Activated T-helper 1 cell treated with anti-CD3 and anti-CD28 coated beads, Interleukin-2, amount 50 U/mL, for 16 hours (primary cell): ENCODE measurements around the gene EFR3B.
A peak's percentile ranks its signal among the peaks of the same experiment; 100 is the strongest.
"Not testable (repeated sequence)": the region's sequence is repeated elsewhere in the genome, so short reads cannot be mapped to it uniquely, and the experiment has no call there.

Source experiments
- DNase-seq, 2 donors: peaks; one replicate each; pipeline ENCODE4 v3.0.0-alpha.2; 2020; ENCODE audit warnings: low read depth in 1 of 2, low spot score in 1 of 2

EFR3B gene

GRCh38 chr2:25041928-25042320 is at the start of gene EFR3B:
Gene EFR3B (plus strand): TSS chr2:25042076. CDS start chr2:25042313, 237 bp downstream.
- DNase-seq, result peak; percentile 74 to 79

GRCh38 chr2:24993406-24994145 is 48.3 kb upstream of the EFR3B start:
- DNase-seq, result no peak

GRCh38 chr2:24994146-24994724 is 47.6 kb upstream of the EFR3B start:
- no peak for DNase-seq

- DNase-seq, result not testable (repeated sequence)
Observed at GRCh38 chr2:24999097-24999496, 42.8 kb upstream of the EFR3B start.

- DNase-seq, result no peak
Observed at GRCh38 chr2:25000036-25000435, 41.8 kb upstream of the EFR3B start.

- DNase-seq, result no peak
Observed at GRCh38 chr2:25000503-25001324, 41.2 kb upstream of the EFR3B start.

- no peak for DNase-seq
Observed at GRCh38 chr2:25001325-25001637, 40.6 kb upstream of the EFR3B start.

GRCh38 chr2:25002066-25002465 is 39.8 kb upstream of the EFR3B start:
- DNase-seq, result no peak

- no peak for DNase-seq
Observed at GRCh38 chr2:25009954-25010353, 31.9 kb upstream of the EFR3B start.

GRCh38 chr2:25011342-25011741 is 30.5 kb upstream of the EFR3B start:
- DNase-seq, result not testable (repeated sequence)

GRCh38 chr2:25014631-25015030 is 27.2 kb upstream of the EFR3B start:
- DNase-seq, result no peak

GRCh38 chr2:25018681-25019080 is 23.2 kb upstream of the EFR3B start:
- no peak for DNase-seq

GRCh38 chr2:25021791-25022362 is 20.0 kb upstream of the EFR3B start:
- no peak for DNase-seq

GRCh38 chr2:25023333-25023732 is 18.5 kb upstream of the EFR3B start:
- DNase-seq, result no peak

GRCh38 chr2:25025229-25026007 is 16.5 kb upstream of the EFR3B start:
- DNase-seq, result no peak

GRCh38 chr2:25026008-25026530 is 15.8 kb upstream of the EFR3B start:
- no peak for DNase-seq

- DNase-seq, result no peak
Observed at GRCh38 chr2:25029183-25029554, 12.7 kb upstream of the EFR3B start.

GRCh38 chr2:25030702-25031101 is 11.2 kb upstream of the EFR3B start:
- DNase-seq, result no peak

GRCh38 chr2:25032094-25032493 is 9.8 kb upstream of the EFR3B start:
- DNase-seq, result no peak

- DNase-seq, result no peak
Observed at GRCh38 chr2:25032901-25033300, 9.0 kb upstream of the EFR3B start.

- no peak for DNase-seq
Observed at GRCh38 chr2:25034081-25034480, 7.8 kb upstream of the EFR3B start.
